ENCODE results near the gene CTSV. TPM values are rescaled to one million over a fixed set of nuclear protein-coding genes. Genes with fewer than 3 reads are reported as not detected.
"Not testable (repeated sequence)": the region's sequence is repeated elsewhere in the genome, so short reads cannot be mapped to it uniquely, and the experiment has no call there.

Gene CTSV
- total RNA-seq, 3 donors from 2014 or later = 1.5 to 17.8 (median 2.3) TPM

GRCh38 chr9:97076238-97076637, 37.3 kb upstream of the CTSV start:
- intact Hi-C loops (cut with DNase I, micrococcal nuclease) = no loop called here
- TF ChIP-seq, protein P1, sequence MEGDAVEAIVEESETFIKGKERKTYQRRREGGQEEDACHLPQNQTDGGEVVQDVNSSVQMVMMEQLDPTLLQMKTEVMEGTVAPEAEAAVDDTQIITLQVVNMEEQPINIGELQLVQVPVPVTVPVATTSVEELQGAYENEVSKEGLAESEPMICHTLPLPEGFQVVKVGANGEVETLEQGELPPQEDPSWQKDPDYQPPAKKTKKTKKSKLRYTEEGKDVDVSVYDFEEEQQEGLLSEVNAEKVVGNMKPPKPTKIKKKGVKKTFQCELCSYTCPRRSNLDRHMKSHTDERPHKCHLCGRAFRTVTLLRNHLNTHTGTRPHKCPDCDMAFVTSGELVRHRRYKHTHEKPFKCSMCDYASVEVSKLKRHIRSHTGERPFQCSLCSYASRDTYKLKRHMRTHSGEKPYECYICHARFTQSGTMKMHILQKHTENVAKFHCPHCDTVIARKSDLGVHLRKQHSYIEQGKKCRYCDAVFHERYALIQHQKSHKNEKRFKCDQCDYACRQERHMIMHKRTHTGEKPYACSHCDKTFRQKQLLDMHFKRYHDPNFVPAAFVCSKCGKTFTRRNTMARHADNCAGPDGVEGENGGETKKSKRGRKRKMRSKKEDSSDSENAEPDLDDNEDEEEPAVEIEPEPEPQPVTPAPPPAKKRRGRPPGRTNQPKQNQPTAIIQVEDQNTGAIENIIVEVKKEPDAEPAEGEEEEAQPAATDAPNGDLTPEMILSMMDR (IDR thresholded peaks at IDR 0.05) = no peak
- ATAC-seq (no peak), DNase-seq (no peak)
- H3K4me1 ChIP-seq (ENCODE audit: low read depth) = no peaks in the 10 kb centered on the region
- no peak overlapping the region for H3K4me3 ChIP-seq
- H3K36me3 ChIP-seq (ENCODE audit: low read depth) = no peaks in the 10 kb centered on the region
- H3K9me3 ChIP-seq = no peaks in the 10 kb centered on the region

GRCh38 chr9:97075289-97075985, 36.5 kb upstream of the CTSV start:
- no peak for DNase-seq

GRCh38 chr9:97073506-97073905, 34.6 kb upstream of the CTSV start:
- intact Hi-C loops (cut with DNase I, micrococcal nuclease) = no loop called here
- no peak for DNase-seq
- no peaks in the 10 kb centered on the region for H3K9me3 ChIP-seq
- TF ChIP-seq, protein P1 (IDR thresholded peaks at IDR 0.05) = no peak
- ATAC-seq = no peak
- no peak overlapping the region for H3K4me3 ChIP-seq
- no peaks in the 10 kb centered on the region for H3K36me3 ChIP-seq (ENCODE audit: low read depth)
- no peaks in the 10 kb centered on the region for H3K4me1 ChIP-seq (ENCODE audit: low read depth)

More at GRCh38 chr9:97075289-97075985, 36.5 kb upstream of the CTSV start:
- ATAC-seq = no peak
- no peaks in the 10 kb centered on the region for H3K9me3 ChIP-seq
- no peaks in the 10 kb centered on the region for H3K36me3 ChIP-seq (ENCODE audit: low read depth)
- intact Hi-C loops (cut with DNase I, micrococcal nuclease) = no loop called here
- TF ChIP-seq, protein P1 (IDR thresholded peaks at IDR 0.05) = no peak
- H3K4me1 ChIP-seq (ENCODE audit: low read depth) = no peaks in the 10 kb centered on the region
- H3K4me3 ChIP-seq = no peak overlapping the region

- H3K36me3 ChIP-seq (ENCODE audit: low read depth) = no peaks in the 10 kb centered on the region
- H3K9me3 ChIP-seq = no peaks in the 10 kb centered on the region
- no peak for DNase-seq
- no peaks in the 10 kb centered on the region for H3K4me1 ChIP-seq (ENCODE audit: low read depth)
- no peak overlapping the region for H3K4me3 ChIP-seq
- no peak for ATAC-seq
- TF ChIP-seq, protein P1 (IDR thresholded peaks at IDR 0.05) = no peak
- intact Hi-C loops (cut with DNase I, micrococcal nuclease) = no loop called here
Measured at GRCh38 chr9:97072285-97072776, 33.4 kb upstream of the CTSV start.

DNA sequence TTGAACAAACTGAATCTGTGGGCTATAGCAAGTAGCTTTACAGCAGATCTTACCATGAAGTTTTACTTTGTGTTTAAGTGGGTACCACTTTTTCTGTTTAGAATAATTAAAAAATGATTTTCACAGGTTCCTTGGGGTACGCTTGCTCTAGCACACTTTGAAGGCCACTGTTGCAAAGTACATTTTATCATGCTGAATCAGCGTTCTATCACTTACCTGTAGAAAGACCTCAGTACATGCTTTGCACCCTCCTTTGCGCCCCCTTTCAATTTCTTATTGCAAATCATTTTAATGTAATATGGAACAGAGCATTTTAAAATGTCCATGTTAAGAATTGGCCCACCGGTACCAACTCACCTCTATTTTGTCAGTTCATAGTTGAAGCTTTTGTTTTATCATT, 31.4 kb upstream of the CTSV start:
- DNase-seq; H3K4me3 ChIP-seq; H3K9me3 ChIP-seq; intact Hi-C loops (cut with DNase I, micrococcal nuclease); H3K4me1 ChIP-seq (ENCODE audit: low read depth); H3K36me3 ChIP-seq (ENCODE audit: low read depth); ATAC-seq: not testable (repeated sequence)

- H3K36me3 ChIP-seq (ENCODE audit: low read depth) = no peaks in the 10 kb centered on the region
- DNase-seq (no peak), ATAC-seq (no peak)
- intact Hi-C loops (cut with DNase I, micrococcal nuclease) = no loop called here
- no peaks in the 10 kb centered on the region for H3K9me3 ChIP-seq
- H3K4me1 ChIP-seq (ENCODE audit: low read depth) = no peaks in the 10 kb centered on the region
- TF ChIP-seq, protein P1 (IDR thresholded peaks at IDR 0.05) = no peak
- H3K4me3 ChIP-seq = no peak overlapping the region
Measured at GRCh38 chr9:97067490-97067889, 28.5 kb upstream of the CTSV start.
